Measurements from ENCODE around the gene MYDGF.
"Not testable (repeated sequence)": the region's sequence is repeated elsewhere in the genome, so short reads cannot be mapped to it uniquely, and the experiment has no call there.

MYDGF gene

DNA sequence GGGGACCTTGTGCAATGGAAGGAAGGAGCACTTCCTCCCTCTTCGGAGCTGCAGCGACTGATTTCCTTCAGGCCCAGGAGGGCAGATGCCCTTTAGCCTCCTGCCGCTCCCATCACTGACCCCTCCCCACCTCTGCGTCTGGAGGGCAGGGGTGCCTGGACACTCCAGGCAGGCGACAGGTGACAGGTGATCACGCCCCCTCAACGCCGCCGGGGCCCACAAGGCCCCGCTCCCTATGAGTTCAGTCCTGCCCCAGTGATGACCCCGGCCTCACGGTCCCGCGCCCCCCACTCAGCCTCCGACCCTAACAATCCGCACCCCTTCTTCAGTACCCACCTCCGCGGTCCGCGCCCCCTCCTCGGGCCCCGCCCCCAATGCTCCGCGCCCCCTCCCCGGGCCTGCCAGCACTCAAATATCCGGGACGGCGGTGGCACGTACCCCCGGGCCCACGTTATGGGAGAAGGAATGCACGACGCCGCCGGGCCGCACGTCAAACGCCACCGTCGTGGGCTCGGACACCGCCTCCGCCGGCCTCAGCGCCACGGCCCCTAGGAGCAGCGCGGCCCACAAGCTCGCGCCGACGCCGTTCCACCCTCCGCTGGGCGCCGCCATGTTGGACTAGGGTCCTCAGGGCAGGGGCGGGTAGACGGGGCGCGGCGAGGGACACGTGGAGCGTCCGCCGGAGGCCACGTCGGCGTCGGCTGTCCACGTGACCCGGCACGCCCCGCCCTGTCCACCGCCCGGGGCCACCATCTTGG, at the start of gene MYDGF:
Gene MYDGF, minus strand, starts transcription at position 620 of the 758 bp plus-strand sequence. Its CDS starts 8 bp downstream, at position 612.
- DNase-seq: peak; percentile 71

GRCh38 chr19:4719499-4719866, 49.3 kb upstream of the MYDGF start:
- no peak for DNase-seq

DNA sequence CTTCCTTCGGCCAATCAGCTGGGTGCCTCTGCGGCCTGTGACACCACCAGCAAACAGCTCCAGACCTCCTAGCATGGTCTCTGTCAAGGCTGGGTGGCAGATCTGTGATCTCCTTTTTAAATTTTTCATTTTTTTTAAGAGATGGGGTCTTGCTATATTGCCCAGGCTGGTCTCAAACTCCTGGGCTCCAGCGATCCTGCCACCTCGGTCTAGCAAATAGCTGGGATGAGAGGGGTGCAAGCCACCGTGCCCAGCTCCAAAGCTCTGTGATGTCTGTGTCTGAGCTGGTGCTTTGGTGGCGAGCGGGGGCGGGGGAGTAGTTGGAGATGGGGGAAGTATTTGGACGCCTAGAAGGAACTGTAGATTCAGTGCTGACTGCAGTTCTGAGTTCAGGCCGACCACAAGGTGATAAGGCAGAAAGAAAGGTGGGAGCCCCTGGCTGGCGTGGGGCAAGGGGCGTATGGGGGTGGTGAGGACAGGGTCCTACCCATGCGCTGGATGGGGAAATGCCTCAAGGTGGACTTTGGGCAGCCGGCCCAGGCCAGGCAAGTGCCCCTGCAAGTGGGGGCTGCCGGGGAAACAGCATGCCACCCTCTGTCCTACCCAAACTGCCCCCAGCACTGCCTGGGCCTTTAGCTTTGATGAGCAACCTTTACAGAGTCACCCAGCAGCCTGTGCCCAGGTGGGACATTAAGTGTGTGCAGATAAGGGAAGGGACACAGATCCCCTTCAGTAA, 48.0 kb upstream of the MYDGF start:
- DNase-seq: no peak

DNA sequence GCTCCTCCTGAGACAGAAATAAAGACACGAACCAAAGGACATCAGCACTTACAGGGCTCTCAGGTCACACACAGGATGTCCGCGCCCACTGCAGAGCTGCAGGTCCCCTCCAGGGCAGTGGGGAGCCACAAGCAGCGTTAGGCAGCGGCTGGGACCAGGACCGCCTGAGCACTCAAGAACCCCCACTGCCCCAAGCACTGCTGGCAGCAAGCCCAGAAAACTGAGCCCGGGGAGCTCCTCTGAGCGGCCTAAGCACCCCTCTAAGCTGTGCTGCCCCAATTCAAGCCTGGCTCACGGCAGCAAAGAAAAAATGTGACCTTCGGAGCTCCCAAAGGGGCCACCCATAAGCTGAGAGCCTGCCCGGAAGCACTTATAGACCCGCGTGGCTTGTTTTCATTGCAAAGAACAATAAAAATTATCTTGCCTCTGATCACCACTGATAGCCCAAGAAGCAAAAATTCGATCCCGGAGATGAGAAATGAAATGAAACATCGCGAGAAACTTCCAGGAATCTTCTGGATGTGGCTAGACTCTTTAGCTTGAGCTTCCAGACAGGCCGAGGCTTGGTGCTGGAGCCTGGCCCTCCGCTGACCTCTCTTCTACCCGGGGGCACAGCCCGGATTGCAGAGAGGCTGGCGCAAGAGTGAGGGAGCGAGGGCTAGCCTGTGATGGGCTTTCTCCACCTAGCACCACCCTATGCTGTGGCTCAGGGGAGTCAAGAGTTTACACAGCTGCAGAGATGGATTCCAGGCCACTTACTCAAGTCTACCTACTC, 47.2 kb upstream of the MYDGF start:
- no peak for DNase-seq

- DNase-seq: no peak
Measured at GRCh38 chr19:4715529-4716221, 45.5 kb upstream of the MYDGF start.

DNA sequence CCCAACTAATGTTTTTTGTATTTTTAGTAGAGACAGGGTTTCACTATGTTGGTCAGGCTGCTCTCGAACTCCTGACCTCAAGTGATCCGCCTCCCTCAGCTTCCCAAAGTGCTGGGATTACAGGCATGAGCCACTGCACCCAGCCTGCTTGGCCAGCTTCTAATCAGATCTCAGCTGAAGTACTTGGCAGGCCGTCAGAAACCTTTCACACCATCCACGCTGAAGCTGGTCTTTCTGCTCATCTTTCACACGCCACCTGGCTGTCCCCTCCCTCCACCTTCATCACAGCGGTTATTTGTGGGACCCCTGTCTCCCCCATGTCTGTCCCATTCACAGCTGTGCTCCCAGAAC, 45.0 kb upstream of the MYDGF start:
- DNase-seq: not testable (repeated sequence)

- no peak for DNase-seq
Measured at GRCh38 chr19:4714016-4714415, 43.9 kb upstream of the MYDGF start.

GRCh38 chr19:4713384-4713951, 43.3 kb upstream of the MYDGF start:
- DNase-seq: peak; percentile 3

DNA sequence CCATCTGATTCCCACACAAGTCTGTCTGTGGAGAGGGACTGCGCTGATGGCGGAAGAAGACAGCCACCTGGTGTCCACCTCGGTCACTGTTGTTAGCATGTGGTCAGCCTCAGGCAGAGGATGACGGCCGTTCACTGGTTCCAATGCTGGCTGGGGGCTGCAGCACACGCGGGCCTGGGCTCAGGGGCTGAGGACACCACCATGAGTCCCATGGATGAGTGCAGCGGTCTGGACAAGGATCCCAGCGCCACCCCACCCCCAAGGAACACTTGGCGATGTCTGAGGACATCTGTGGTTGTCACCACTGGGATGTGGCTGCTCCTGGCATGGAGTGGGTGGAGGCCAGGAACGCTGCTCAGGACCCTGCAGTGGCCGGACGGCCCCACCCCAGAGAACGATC, 42.6 kb upstream of the MYDGF start:
- no peak for DNase-seq

DNA sequence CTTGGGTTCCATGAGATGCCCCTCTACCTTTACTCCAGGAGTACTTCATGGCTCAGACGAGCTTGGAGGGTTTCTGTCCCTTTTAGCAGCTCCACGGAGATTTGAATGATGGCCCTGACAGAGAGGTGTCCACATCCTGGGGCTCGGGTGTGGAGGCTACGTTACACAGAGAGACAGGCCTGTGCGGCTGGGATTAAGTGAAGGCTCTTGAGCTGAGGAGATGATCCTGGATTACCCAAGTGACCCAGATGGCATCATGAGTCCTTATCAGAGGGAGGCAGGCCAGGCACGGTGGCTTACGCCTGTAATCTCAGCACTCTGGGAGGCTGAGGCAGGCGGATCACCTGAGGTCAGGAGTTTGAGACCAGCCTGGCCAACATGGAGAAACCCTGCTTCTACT, 41.1 kb upstream of the MYDGF start:
- no peak for DNase-seq

GRCh38 chr19:4710281-4710600, 40.1 kb upstream of the MYDGF start:
- no peak for DNase-seq

DNA sequence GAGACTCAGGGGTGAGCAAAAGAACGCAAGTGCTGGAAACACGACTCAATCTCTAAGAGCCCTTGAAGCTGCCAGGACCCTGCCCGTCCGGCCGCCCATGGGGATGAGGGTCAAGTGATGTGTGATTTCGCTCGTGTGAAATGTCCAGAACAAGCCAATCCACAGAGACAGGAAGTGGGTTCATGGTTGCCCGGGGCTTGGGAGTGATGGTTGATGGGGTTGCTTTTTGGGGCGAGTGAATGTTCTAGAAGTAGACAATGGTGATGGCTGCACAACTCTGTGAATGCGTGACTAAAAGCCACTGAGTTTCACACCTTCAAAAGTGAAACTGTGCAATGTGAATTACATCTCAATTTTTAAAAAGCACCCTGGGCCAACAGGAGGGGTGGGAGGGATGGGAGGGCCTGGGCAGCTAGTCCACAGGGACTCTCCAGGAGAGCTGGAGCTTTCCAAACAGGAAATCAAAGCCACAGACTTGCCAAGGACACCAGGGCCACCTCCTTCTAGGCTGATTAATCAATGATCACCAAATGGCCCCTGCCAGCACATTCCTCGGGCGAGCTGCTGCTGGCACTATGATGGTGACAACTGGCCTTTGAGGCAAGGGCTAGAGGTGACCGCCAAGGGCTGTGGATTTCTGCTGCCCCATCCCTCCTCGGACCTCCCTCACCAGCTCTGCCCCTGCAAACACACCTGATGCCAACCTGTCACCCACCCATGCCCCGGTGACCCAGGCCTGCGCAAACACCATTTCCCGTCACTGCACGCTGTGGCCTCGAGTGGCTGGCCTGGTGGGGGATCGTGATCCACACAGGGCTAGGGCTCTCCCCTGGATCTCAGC, 39.5 kb upstream of the MYDGF start:
- DNase-seq: no peak

- DNase-seq: no peak
Measured at GRCh38 chr19:4707956-4708650, 38.0 kb upstream of the MYDGF start.

DNA sequence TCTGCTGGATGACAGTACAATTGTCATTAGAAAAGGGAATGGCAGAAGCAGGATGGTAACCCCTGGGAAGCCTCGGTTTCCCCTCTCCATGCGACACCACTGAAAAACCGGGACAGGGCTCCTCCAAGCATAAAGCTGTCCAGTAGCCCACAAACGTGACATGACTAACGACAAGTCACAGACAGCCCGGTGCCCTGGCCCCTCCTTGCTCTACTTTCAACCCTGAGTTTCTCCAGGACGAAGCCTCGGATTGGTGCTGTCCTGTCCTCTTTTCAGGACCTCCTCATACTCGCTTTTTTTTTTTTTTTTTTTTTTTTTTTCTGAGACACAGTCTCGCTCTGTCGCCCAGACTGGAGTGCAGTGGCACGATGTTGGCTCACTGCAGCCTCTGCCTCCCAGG, 37.2 kb upstream of the MYDGF start:
- no peak for DNase-seq

GRCh38 chr19:4705413-4706131, 35.4 kb upstream of the MYDGF start:
- no peak for DNase-seq

- no peak for DNase-seq
Measured at GRCh38 chr19:4704317-4704673, 34.2 kb upstream of the MYDGF start.

GRCh38 chr19:4703671-4704316, 33.7 kb upstream of the MYDGF start:
- no peak for DNase-seq

DNA sequence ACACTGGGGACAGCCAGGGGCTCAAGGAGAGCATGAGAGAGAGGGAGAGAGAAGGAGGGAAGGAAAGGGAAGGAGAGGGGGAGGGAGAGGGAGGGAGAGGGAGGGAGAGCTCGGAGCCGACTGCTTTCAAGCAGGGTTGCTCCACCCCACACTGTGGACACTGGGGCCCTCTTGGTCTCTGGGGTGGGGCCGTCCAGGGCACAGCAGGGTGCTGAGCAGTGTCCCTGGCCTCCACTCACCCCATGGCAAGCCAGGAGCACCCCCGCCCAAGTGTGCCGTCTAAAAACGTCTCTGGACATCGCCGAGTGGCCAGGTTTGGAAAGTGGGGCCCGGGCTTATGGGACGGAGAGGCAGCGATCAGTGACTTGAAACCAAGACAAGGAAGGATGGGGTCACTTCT, 32.6 kb upstream of the MYDGF start:
- no peak for DNase-seq

DNA sequence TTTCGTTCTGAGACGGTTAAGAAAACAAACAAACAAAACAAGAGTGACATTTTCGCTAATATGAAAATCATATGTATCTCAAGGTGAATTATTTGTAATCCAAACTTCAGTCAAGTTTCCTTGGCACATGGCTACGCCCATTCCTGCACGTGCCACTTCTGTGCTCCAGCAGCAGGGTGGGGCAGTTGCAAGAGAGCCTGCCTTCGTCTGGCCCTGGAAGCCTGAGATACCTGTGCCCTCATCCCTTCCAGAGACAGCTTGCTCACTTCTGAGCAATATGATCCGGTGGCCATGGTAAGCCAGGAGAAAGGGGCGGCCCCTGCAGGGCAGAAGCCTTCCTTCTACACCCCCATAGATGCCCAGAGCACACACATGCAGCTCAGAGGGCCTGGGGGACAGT, 31.4 kb upstream of the MYDGF start:
- DNase-seq: no peak

GRCh38 chr19:4700693-4700970, 30.5 kb upstream of the MYDGF start:
- no peak for DNase-seq
